ENCODE results near the gene PHYKPL.
"Not testable (repeated sequence)": the region's sequence is repeated elsewhere in the genome, so short reads cannot be mapped to it uniquely, and the experiment has no call there.

Gene PHYKPL

GRCh38 chr5:178238711-178239592 lies 6.3 kb upstream of the PHYKPL start:
- DNase-seq: peak; percentile 24

- no peak for DNase-seq
Measured at GRCh38 chr5:178238313-178238635, 5.7 kb upstream of the PHYKPL start.

- DNase-seq: no peak
Measured at GRCh38 chr5:178237431-178238312, 5.1 kb upstream of the PHYKPL start.

GRCh38 chr5:178236679-178237078 lies 4.1 kb upstream of the PHYKPL start:
- DNase-seq: no peak

- DNase-seq: no peak
Measured at GRCh38 chr5:178236126-178236525, 3.5 kb upstream of the PHYKPL start.

- DNase-seq: no peak
Measured at GRCh38 chr5:178235588-178235974, 3.0 kb upstream of the PHYKPL start.

GRCh38 chr5:178234750-178235587 lies 2.4 kb upstream of the PHYKPL start:
- DNase-seq: peak; percentile 86

- no peak for DNase-seq
Measured at GRCh38 chr5:178234121-178234749, 1.6 kb upstream of the PHYKPL start.

GRCh38 chr5:178232920-178233429 lies 373 bp upstream of the PHYKPL start:
- DNase-seq: no peak

GRCh38 chr5:178231539-178232123 lies 971 bp downstream of the PHYKPL start:
- no peak for DNase-seq

- no peak for DNase-seq
Measured at GRCh38 chr5:178230879-178231538, 1.6 kb downstream of the PHYKPL start.

- no peak for DNase-seq
Measured at GRCh38 chr5:178229861-178230260, 2.7 kb downstream of the PHYKPL start.

- not testable (repeated sequence) for DNase-seq
Measured at GRCh38 chr5:178229111-178229510, 3.5 kb downstream of the PHYKPL start.

- DNase-seq: no peak
Measured at GRCh38 chr5:178228609-178229008, 4.0 kb downstream of the PHYKPL start.

GRCh38 chr5:178227929-178228328 lies 4.7 kb downstream of the PHYKPL start:
- DNase-seq: no peak

GRCh38 chr5:178227138-178227659 lies 5.4 kb downstream of the PHYKPL start:
- DNase-seq: no peak

- no peak for DNase-seq
Measured at GRCh38 chr5:178225174-178225573, 7.4 kb downstream of the PHYKPL start.

- DNase-seq: no peak
Measured at GRCh38 chr5:178224403-178224802, 8.2 kb downstream of the PHYKPL start.

- DNase-seq: no peak
Measured at GRCh38 chr5:178223828-178224335, 8.7 kb downstream of the PHYKPL start.

- no peak for DNase-seq
Measured at GRCh38 chr5:178223196-178223773, 9.3 kb downstream of the PHYKPL start.

Measured in CD4-positive, alpha-beta T cell treated with Interleukin-6 for 4 hours (primary cell).